ENCODE data around the gene CEP135. TPM values are rescaled to one million over a fixed set of nuclear protein-coding genes. Genes with fewer than 3 reads are reported as not detected.

The CEP135 gene
- total RNA-seq, 1 experiment from 2014 or later: 8.0 TPM

- Mint-ChIP-seq H3K9me3 (ENCODE audit: low read depth, unreplicated experiment) (no peaks in the 10 kb centered on the region), H3K27me3 (ENCODE audit: unreplicated experiment) (no peaks in the 10 kb centered on the region), H3K4me3 (ENCODE audit: low read depth, unreplicated experiment) (no peak overlapping the region), H3K27ac (ENCODE audit: unreplicated experiment) (no peak overlapping the region), H3K36me3 (ENCODE audit: insufficient read depth, unreplicated experiment) (peaks cover 5% of the 10 kb centered on the region), H3K4me1 (ENCODE audit: low read depth, unreplicated experiment) (no peaks in the 10 kb centered on the region)
- TF ChIP-seq, protein P1, sequence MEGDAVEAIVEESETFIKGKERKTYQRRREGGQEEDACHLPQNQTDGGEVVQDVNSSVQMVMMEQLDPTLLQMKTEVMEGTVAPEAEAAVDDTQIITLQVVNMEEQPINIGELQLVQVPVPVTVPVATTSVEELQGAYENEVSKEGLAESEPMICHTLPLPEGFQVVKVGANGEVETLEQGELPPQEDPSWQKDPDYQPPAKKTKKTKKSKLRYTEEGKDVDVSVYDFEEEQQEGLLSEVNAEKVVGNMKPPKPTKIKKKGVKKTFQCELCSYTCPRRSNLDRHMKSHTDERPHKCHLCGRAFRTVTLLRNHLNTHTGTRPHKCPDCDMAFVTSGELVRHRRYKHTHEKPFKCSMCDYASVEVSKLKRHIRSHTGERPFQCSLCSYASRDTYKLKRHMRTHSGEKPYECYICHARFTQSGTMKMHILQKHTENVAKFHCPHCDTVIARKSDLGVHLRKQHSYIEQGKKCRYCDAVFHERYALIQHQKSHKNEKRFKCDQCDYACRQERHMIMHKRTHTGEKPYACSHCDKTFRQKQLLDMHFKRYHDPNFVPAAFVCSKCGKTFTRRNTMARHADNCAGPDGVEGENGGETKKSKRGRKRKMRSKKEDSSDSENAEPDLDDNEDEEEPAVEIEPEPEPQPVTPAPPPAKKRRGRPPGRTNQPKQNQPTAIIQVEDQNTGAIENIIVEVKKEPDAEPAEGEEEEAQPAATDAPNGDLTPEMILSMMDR (IDR thresholded peaks at IDR 0.05; ENCODE audit: unreplicated experiment): no peak
- no peak for DNase-seq
- intact Hi-C loops (cut with micrococcal nuclease; ENCODE audit: unreplicated experiment): no loop called here
- CTCF ChIA-PET: no interaction called here
- no TSS peak for BruUV-seq (replicated peaks)
These were observed 55.5 kb downstream of the CEP135 start for GRCh38 chr4:56004235-56004634.

GRCh38 chr4:56007154-56007553 lies 58.4 kb downstream of the CEP135 start:
- CTCF ChIA-PET: no interaction called here
- no peak overlapping the region for H3K4me3 Mint-ChIP-seq (ENCODE audit: low read depth, unreplicated experiment)
- DNase-seq: no peak
- TF ChIP-seq, protein P1 (IDR thresholded peaks at IDR 0.05; ENCODE audit: unreplicated experiment): no peak
- no peaks in the 10 kb centered on the region for H3K4me1 Mint-ChIP-seq (ENCODE audit: low read depth, unreplicated experiment)
- no TSS peak for BruUV-seq (replicated peaks)
- no peak overlapping the region for H3K27ac Mint-ChIP-seq (ENCODE audit: unreplicated experiment)
- H3K36me3 Mint-ChIP-seq (ENCODE audit: insufficient read depth, unreplicated experiment): peaks cover 5% of the 10 kb centered on the region
- no peaks in the 10 kb centered on the region for H3K9me3 Mint-ChIP-seq (ENCODE audit: low read depth, unreplicated experiment)
- intact Hi-C loops (cut with micrococcal nuclease; ENCODE audit: unreplicated experiment): no loop called here
- no peaks in the 10 kb centered on the region for H3K27me3 Mint-ChIP-seq (ENCODE audit: unreplicated experiment)

GRCh38 chr4:56008206-56008605 lies 59.5 kb downstream of the CEP135 start:
- CTCF ChIA-PET: no interaction called here
- peaks cover 4% of the 10 kb centered on the region for H3K36me3 Mint-ChIP-seq (ENCODE audit: insufficient read depth, unreplicated experiment)
- H3K4me1 Mint-ChIP-seq (ENCODE audit: low read depth, unreplicated experiment): no peaks in the 10 kb centered on the region
- BruUV-seq (replicated peaks): no TSS peak
- TF ChIP-seq, protein P1 (IDR thresholded peaks at IDR 0.05; ENCODE audit: unreplicated experiment): no peak
- no peak overlapping the region for H3K27ac Mint-ChIP-seq (ENCODE audit: unreplicated experiment)
- no peak for DNase-seq
- intact Hi-C loops (cut with micrococcal nuclease; ENCODE audit: unreplicated experiment): no loop called here
- no peaks in the 10 kb centered on the region for H3K27me3 Mint-ChIP-seq (ENCODE audit: unreplicated experiment)
- H3K4me3 Mint-ChIP-seq (ENCODE audit: low read depth, unreplicated experiment): no peak overlapping the region
- H3K9me3 Mint-ChIP-seq (ENCODE audit: low read depth, unreplicated experiment): no peaks in the 10 kb centered on the region

GRCh38 chr4:56026596-56026995 lies 77.9 kb downstream of the CEP135 start:
- CTCF ChIA-PET: no interaction called here
- TF ChIP-seq, protein P1 (IDR thresholded peaks at IDR 0.05; ENCODE audit: unreplicated experiment): no peak
- intact Hi-C loops (cut with micrococcal nuclease; ENCODE audit: unreplicated experiment): no loop called here
- H3K4me1 Mint-ChIP-seq (ENCODE audit: low read depth, unreplicated experiment): no peaks in the 10 kb centered on the region
- no TSS peak for BruUV-seq (replicated peaks)
- no peaks in the 10 kb centered on the region for H3K9me3 Mint-ChIP-seq (ENCODE audit: low read depth, unreplicated experiment)
- H3K4me3 Mint-ChIP-seq (ENCODE audit: low read depth, unreplicated experiment): no peak overlapping the region
- peaks cover 5% of the 10 kb centered on the region for H3K36me3 Mint-ChIP-seq (ENCODE audit: insufficient read depth, unreplicated experiment)
- no peak for DNase-seq
- no peak overlapping the region for H3K27ac Mint-ChIP-seq (ENCODE audit: unreplicated experiment)
- H3K27me3 Mint-ChIP-seq (ENCODE audit: unreplicated experiment): no peaks in the 10 kb centered on the region
